ENCODE data around the gene SPOCD1.

- TF ChIP-seq GATA2 (IDR thresholded peaks at IDR 0.05; ENCODE audit: low read depth, low read length) (no peak), GATA3 (IDR thresholded peaks at IDR 0.05; ENCODE audit: low read depth, low read length) (no peak)
Observed at GRCh38 chr1:31742462-31743212, 73.2 kb downstream of the SPOCD1 start.

Data from SH-SY5Y (cell line).